ENCODE results near the gene ZHX3.

Gene ZHX3

GRCh38 chr20:41300383-41300782, 17.1 kb downstream of the ZHX3 start:
- DNase-seq (ENCODE audit: low read depth in 2 of 3, low spot score in 2 of 3) = no peak

GRCh38 chr20:41299899-41300298, 17.6 kb downstream of the ZHX3 start:
- DNase-seq (ENCODE audit: low read depth in 2 of 3, low spot score in 2 of 3) = no peak

- DNase-seq (ENCODE audit: low read depth in 2 of 3, low spot score in 2 of 3) = no peak
Measured at GRCh38 chr20:41293269-41294037, 24.1 kb downstream of the ZHX3 start.

GRCh38 chr20:41290804-41291389, 26.6 kb downstream of the ZHX3 start:
- no peak for DNase-seq (ENCODE audit: low read depth in 2 of 3, low spot score in 2 of 3)

GRCh38 chr20:41287327-41287726, 30.2 kb downstream of the ZHX3 start:
- DNase-seq (ENCODE audit: low read depth in 2 of 3, low spot score in 2 of 3) = no peak

- no peak for DNase-seq (ENCODE audit: low read depth in 2 of 3, low spot score in 2 of 3)
Measured at GRCh38 chr20:41286240-41286851, 31.2 kb downstream of the ZHX3 start.

- no peak for DNase-seq (ENCODE audit: low read depth in 2 of 3, low spot score in 2 of 3)
Measured at GRCh38 chr20:41279546-41280225, 37.8 kb downstream of the ZHX3 start.

GRCh38 chr20:41278936-41279335, 38.6 kb downstream of the ZHX3 start:
- DNase-seq (ENCODE audit: low read depth in 2 of 3, low spot score in 2 of 3) = no peak

GRCh38 chr20:41277049-41277448, 40.5 kb downstream of the ZHX3 start:
- no peak for DNase-seq (ENCODE audit: low read depth in 2 of 3, low spot score in 2 of 3)

GRCh38 chr20:41276317-41276751, 41.2 kb downstream of the ZHX3 start:
- DNase-seq (ENCODE audit: low read depth in 2 of 3, low spot score in 2 of 3) = no peak

- DNase-seq (ENCODE audit: low read depth in 2 of 3, low spot score in 2 of 3) = no peak
Measured at GRCh38 chr20:41275301-41275731, 42.2 kb downstream of the ZHX3 start.

- no peak for DNase-seq (ENCODE audit: low read depth in 2 of 3, low spot score in 2 of 3)
Measured at GRCh38 chr20:41274152-41274551, 43.4 kb downstream of the ZHX3 start.

- no peak for DNase-seq (ENCODE audit: low read depth in 2 of 3, low spot score in 2 of 3)
Measured at GRCh38 chr20:41273445-41273844, 44.1 kb downstream of the ZHX3 start.

- DNase-seq (ENCODE audit: low read depth in 2 of 3, low spot score in 2 of 3) = no peak
Measured at GRCh38 chr20:41272339-41272738, 45.2 kb downstream of the ZHX3 start.

GRCh38 chr20:41268917-41269652, 48.4 kb downstream of the ZHX3 start:
- DNase-seq (ENCODE audit: low read depth in 2 of 3, low spot score in 2 of 3) = no peak

GRCh38 chr20:41268402-41268801, 49.1 kb downstream of the ZHX3 start:
- DNase-seq (ENCODE audit: low read depth in 2 of 3, low spot score in 2 of 3) = no peak

- DNase-seq (ENCODE audit: low read depth in 2 of 3, low spot score in 2 of 3) = no peak
Measured at GRCh38 chr20:41265938-41266337, 51.6 kb downstream of the ZHX3 start.

- no peak for DNase-seq (ENCODE audit: low read depth in 2 of 3, low spot score in 2 of 3)
Measured at GRCh38 chr20:41264819-41265218, 52.7 kb downstream of the ZHX3 start.

GRCh38 chr20:41261790-41262717, 55.5 kb downstream of the ZHX3 start:
- DNase-seq (ENCODE audit: low read depth in 2 of 3, low spot score in 2 of 3) = no peak

GRCh38 chr20:41261260-41261659, 56.3 kb downstream of the ZHX3 start:
- DNase-seq (ENCODE audit: low read depth in 2 of 3, low spot score in 2 of 3) = no peak

All from activated CD8-positive, alpha-beta memory T cell treated with anti-CD3 and anti-CD28 coated beads for 48 hours (primary cell).